ENCODE results near the gene TMEM164. TPM values are rescaled to one million over a fixed set of nuclear protein-coding genes. Genes with fewer than 3 reads are reported as not detected.

TMEM164 gene
- total and polyA plus RNA-seq, 2 donors (not counting 1 experiment from before 2014, with no cell fraction given): 5.7 to 10.2 TPM

GRCh38 chrX:110089656-110090403 is 86.9 kb downstream of the TMEM164 start:
- TF ChIP-seq EZH2 (IDR thresholded peaks at IDR 0.05; ENCODE audit: low read length, missing control alignments) (no peak), CTCF (conservative IDR thresholded peaks at IDR 0.05 in 1 of 2, IDR thresholded peaks at IDR 0.05 in 1 of 2; ENCODE audit: low read depth in 1 of 2, low read length in 2 of 2) (no peak)
- peak in 1 of 2 donors; percentile 24 for DNase-seq (ENCODE audit: low read depth in 2 of 2)
- Histone ChIP-seq H3K9ac (ENCODE audit: insufficient read depth, low read length) (no peak overlapping the region), H3K9me3 (ENCODE audit: control insufficient read depth, insufficient read depth, low read depth, low read length) (no peaks in the 10 kb centered on the region), H4K20me1 (ENCODE audit: control insufficient read depth, extremely low read depth, insufficient read depth, low read length) (no peaks in the 10 kb centered on the region), H3K36me3 (ENCODE audit: control insufficient read depth, insufficient read depth, low read length) (no peaks in the 10 kb centered on the region), H3K27ac (ENCODE audit: insufficient read depth, low read length) (no peak overlapping the region), H3K79me2 (ENCODE audit: control insufficient read depth, insufficient read depth, low read length) (no peaks in the 10 kb centered on the region), H3K4me1 (ENCODE audit: control insufficient read depth, extremely low read depth, insufficient read depth, low read length) (peaks cover 3% of the 10 kb centered on the region), H2AFZ (ENCODE audit: low read length) (no peak overlapping the region), H3K4me2 (ENCODE audit: extremely low read depth, insufficient read depth, low read length) (no peak overlapping the region), H3K4me3 (replicated peaks in 1 of 4; ENCODE audit: control extremely low read depth in 1 of 4, insufficient read depth in 1 of 4, low read depth in 3 of 4, low read length in 4 of 4) (no peak overlapping the region), H3K27me3 (ENCODE audit: control insufficient read depth, insufficient read depth, low read length) (no peaks in the 10 kb centered on the region)

- TF ChIP-seq CTCF (conservative IDR thresholded peaks at IDR 0.05 in 1 of 2, IDR thresholded peaks at IDR 0.05 in 1 of 2; ENCODE audit: low read depth in 1 of 2, low read length in 2 of 2) (no peak), EZH2 (IDR thresholded peaks at IDR 0.05; ENCODE audit: low read length, missing control alignments) (no peak)
- DNase-seq (ENCODE audit: low read depth in 2 of 2): no peak
These were observed 95.0 kb downstream of the TMEM164 start for GRCh38 chrX:110097920-110098319.

GRCh38 chrX:110103344-110103743 is 100.4 kb downstream of the TMEM164 start:
- H4K20me1 ChIP-seq (ENCODE audit: control insufficient read depth, extremely low read depth, insufficient read depth, low read length): no peaks in the 10 kb centered on the region
- no peaks in the 10 kb centered on the region for H3K9me3 ChIP-seq (ENCODE audit: control insufficient read depth, insufficient read depth, low read depth, low read length)
- no peaks in the 10 kb centered on the region for H3K36me3 ChIP-seq (ENCODE audit: control insufficient read depth, insufficient read depth, low read length)
- TF ChIP-seq EZH2 (IDR thresholded peaks at IDR 0.05; ENCODE audit: low read length, missing control alignments) (no peak), CTCF (conservative IDR thresholded peaks at IDR 0.05 in 1 of 2, IDR thresholded peaks at IDR 0.05 in 1 of 2; ENCODE audit: low read depth in 1 of 2, low read length in 2 of 2) (no peak)
- H3K4me1 ChIP-seq (ENCODE audit: control insufficient read depth, extremely low read depth, insufficient read depth, low read length): no peaks in the 10 kb centered on the region
- DNase-seq (ENCODE audit: low read depth in 2 of 2): no peak
- no peak overlapping the region for H3K4me2 ChIP-seq (ENCODE audit: extremely low read depth, insufficient read depth, low read length)
- H2AFZ ChIP-seq (ENCODE audit: low read length): no peak overlapping the region
- no peak overlapping the region for H3K9ac ChIP-seq (ENCODE audit: insufficient read depth, low read length)
- H3K79me2 ChIP-seq (ENCODE audit: control insufficient read depth, insufficient read depth, low read length): no peaks in the 10 kb centered on the region
- H3K27me3 ChIP-seq (ENCODE audit: control insufficient read depth, insufficient read depth, low read length): no peaks in the 10 kb centered on the region
- no peak overlapping the region for H3K4me3 ChIP-seq (replicated peaks in 1 of 4; ENCODE audit: control extremely low read depth in 1 of 4, insufficient read depth in 1 of 4, low read depth in 3 of 4, low read length in 4 of 4)
- no peak overlapping the region for H3K27ac ChIP-seq (ENCODE audit: insufficient read depth, low read length)

More at GRCh38 chrX:110097920-110098319, 95.0 kb downstream of the TMEM164 start:
- Histone ChIP-seq H3K4me3 (replicated peaks in 1 of 4; ENCODE audit: control extremely low read depth in 1 of 4, insufficient read depth in 1 of 4, low read depth in 3 of 4, low read length in 4 of 4) (no peak overlapping the region), H3K36me3 (ENCODE audit: control insufficient read depth, insufficient read depth, low read length) (no peaks in the 10 kb centered on the region), H3K27me3 (ENCODE audit: control insufficient read depth, insufficient read depth, low read length) (no peaks in the 10 kb centered on the region), H3K4me1 (ENCODE audit: control insufficient read depth, extremely low read depth, insufficient read depth, low read length) (no peaks in the 10 kb centered on the region), H3K27ac (ENCODE audit: insufficient read depth, low read length) (no peak overlapping the region), H3K79me2 (ENCODE audit: control insufficient read depth, insufficient read depth, low read length) (no peaks in the 10 kb centered on the region), H3K9ac (ENCODE audit: insufficient read depth, low read length) (no peak overlapping the region), H3K9me3 (ENCODE audit: control insufficient read depth, insufficient read depth, low read depth, low read length) (no peaks in the 10 kb centered on the region), H4K20me1 (ENCODE audit: control insufficient read depth, extremely low read depth, insufficient read depth, low read length) (no peaks in the 10 kb centered on the region), H3K4me2 (ENCODE audit: extremely low read depth, insufficient read depth, low read length) (no peak overlapping the region), H2AFZ (ENCODE audit: low read length) (no peak overlapping the region)
